ENCODE results near the gene SEMA3A.
"Not testable (repeated sequence)": the region's sequence is repeated elsewhere in the genome, so short reads cannot be mapped to it uniquely, and the experiment has no call there.

The SEMA3A gene

DNA sequence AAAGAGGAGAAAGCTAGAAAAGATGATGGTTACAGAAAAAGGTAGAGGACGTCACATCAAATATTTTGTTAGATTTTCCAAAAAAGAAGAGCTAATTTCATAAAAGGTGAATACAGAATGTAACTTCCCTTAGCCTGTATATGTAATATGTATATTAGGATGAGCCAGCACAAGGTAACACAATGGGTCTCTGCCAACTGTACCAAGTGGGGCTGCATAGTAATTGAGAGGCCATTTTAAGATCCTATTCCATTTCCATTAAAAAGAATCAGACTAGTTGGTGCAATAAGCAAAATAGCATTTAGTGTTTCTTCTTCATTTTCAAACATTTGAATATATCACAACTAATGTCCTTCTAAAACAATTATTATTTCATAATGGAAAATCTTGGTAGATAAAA, 134.6 kb downstream of the SEMA3A start:
- no peak for DNase-seq (ENCODE audit: low read depth)

GRCh38 chr7:84058311-84059076, 136.1 kb downstream of the SEMA3A start:
- no peak for DNase-seq (ENCODE audit: low read depth)

- DNase-seq (ENCODE audit: low read depth): no peak
Observed at GRCh38 chr7:84057576-84057975, 137.0 kb downstream of the SEMA3A start.

DNA sequence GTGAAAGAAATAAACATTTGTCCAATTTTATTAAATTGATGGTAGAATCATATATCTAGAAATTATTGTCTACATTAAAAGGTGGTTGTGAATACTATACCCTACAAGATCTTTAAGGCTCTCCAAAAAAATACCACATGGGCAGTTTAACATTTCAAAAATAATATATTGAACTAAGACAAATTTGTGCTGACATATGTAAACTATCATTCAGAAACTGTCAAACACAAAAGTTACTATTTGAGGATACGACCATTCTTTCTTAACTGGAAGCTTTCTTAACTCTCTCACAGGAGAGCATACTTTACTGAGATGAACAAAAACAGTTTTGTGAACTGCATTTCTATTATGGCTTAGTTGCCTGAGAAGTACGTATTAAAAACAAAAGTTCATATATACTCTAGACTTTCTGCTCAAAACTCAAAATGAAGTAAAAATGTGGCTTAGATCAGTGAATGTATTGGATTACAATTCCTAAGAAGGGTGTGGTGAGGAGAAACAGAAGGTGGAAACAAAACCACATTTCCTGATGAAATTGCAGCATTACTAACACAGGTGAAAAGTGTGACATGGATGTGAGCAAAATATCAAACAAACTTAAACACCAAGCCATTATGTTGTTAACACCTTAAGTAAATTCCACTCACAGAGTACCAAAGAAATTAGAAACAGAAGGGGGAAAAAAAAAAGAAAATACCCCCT, 138.5 kb downstream of the SEMA3A start:
- no peak for DNase-seq (ENCODE audit: low read depth)

GRCh38 chr7:84055199-84055598, 139.4 kb downstream of the SEMA3A start:
- not testable (repeated sequence) for DNase-seq (ENCODE audit: low read depth)

DNA sequence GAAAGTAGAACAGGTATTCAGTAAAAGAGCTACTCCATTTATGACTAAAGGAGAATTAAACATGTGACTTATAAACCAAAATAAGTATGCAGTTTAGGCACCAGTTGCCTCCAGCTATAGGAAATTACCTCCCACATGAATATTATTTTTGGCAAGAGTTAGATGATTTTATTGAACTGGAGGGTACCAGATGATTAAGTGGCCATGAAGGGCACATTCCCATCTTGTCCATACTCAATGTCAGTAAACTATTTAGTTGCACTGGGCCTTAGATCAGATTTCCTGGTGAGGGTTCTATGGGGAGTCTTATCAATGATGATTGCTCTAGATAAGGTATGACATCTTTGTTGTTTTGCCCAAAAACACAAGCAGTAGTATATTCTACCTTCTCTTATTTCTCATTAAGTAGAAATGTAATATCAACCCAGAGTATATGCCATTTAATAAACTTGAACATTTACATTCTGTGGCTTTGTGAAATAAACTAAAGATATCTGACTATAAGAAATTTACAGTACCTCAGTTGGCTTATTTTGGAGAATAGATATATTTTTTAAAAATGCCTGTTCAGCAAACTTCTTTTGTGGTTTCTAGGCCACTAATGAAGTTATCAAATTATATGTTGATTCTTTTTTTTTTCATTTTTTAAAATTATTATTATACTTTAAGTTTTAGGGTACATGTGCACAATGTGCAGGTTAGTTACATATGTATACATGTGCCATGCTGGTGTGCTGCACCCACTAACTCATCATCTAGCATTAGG, 145.3 kb downstream of the SEMA3A start:
- DNase-seq (ENCODE audit: low read depth): no peak

DNA sequence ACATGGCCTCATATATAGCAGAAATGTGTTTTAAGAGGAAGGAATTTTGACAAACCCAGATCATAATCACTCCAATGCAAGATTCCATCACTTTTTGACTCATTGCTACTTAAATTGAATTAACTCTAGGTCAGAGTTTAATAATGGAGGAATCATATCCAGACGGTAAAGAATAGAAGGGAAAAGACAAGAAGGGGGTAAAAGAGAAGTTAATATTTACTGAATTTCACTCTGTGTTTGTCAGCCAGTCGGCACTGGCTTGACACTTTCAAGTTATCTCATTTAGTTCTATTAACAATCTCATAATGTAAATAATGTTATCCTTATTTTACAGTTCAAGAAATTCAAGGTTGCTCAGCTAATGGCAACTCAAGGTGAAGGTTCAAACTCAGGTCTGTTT, 147.5 kb downstream of the SEMA3A start:
- DNase-seq (ENCODE audit: low read depth): no peak

- no peak for DNase-seq (ENCODE audit: low read depth)
Observed at GRCh38 chr7:84044834-84045233, 149.8 kb downstream of the SEMA3A start.

DNA sequence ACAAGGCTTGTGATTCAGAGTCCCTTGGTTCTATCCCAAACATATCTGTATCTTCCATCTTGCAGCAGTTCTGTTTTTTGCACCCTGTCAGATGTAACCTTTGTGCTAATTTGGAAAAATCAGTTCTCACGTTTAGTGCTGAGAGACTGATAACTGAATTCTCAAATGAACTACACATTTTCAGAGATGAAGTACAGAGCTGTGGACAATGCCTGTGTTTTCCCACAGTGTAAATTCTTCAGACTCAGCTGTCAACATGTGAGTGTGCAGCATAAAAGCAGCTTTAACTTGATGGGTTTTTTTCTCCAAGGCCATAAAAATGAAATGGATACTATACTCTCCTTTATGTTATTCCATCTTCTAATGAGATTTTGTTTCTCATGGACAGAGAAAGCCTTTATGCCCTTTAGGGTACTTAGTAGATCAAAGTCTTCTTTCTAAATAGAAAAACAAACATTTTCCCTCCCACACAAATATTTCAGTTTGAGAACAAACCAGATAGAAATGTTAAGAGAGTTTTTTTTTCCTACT, 150.9 kb downstream of the SEMA3A start:
- no peak for DNase-seq (ENCODE audit: low read depth)

DNA sequence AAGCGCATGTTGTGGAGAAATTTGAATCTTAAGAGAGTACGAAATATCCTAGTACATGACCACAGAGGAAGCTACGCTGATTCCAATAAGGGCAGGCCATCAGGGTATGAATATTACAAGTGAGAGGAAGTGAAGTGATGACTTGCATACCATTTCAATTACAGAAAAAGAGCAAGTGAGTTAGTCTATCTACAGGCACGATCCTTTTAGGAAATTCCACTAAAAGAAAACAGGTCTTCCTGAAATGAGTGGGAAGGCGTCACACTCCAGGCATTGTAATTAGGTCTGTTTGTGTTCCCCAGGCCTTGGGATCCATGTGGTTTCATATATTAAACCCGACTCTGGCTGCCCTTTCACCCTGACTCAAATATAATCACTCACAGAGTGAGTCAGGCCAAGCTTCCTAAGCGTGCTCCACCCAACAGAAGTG, 152.5 kb downstream of the SEMA3A start:
- DNase-seq (ENCODE audit: low read depth): peak; percentile 71

- DNase-seq (ENCODE audit: low read depth): no peak
Observed at GRCh38 chr7:84041649-84042048, 152.9 kb downstream of the SEMA3A start.

- DNase-seq (ENCODE audit: low read depth): no peak
Observed at GRCh38 chr7:84040355-84040754, 154.2 kb downstream of the SEMA3A start.

DNA sequence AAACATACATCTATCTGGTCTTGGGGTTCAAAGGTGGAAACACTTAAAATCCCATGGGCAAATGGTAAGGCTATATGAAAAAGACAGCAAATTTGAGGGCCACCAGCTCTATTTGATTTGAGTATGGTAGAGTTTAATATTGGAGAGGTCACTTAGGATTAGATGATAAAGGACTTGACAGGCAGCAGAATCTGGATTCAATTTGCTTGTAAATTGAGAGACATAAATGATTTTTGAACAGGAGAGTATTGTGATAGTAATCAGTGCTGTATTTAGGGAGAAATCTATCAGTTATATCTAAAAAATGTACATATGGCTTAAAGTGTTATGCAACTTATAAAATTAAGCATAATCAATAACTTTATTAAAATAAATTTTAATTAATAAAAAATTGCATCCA, 155.2 kb downstream of the SEMA3A start:
- no peak for DNase-seq (ENCODE audit: low read depth)

DNA sequence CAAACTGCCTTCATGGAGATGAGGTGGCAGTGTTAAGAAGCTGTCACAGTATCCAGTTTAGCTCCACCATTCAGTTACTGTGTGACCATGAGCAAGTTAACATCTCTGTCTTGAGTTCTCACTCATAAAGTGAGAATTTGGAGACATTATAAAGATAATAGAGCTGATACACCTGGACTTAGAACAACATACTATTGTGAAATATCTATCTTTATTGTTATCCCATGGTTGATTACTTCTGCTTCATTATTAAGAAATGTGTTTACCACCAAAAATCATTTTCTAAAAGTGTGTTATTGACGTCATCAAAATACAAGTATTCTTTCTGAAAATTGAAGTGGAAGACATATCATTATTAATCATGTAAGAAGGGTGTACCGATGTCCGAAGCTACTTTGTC, 166.9 kb downstream of the SEMA3A start:
- no peak for DNase-seq (ENCODE audit: low read depth)

DNA sequence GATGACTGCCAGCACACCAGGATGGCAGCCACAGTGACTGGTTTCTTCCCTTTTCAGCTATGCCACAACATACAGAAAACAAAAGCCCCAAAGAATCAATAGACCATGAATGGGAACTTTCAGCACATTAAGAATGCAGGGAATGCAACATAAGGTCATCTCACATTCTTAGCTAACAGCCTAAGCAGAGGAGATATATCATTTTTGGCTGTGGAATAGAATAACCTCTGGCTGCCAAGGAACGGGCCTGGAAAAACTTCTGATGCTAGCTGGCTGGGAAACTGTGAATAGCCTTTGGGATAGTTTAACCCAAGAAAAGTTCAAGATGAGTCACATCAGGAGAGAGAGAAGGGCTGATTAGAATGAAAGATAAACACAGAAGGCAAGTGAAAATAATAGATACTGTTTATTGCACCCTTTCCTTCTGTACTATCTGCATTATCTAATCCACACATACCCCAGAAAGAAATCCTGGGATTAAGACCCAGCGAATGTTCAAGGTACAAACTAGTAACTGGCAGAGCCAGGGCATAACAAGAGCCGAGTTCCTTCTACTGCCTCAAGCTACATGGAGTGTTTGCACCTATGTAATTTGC, 169.2 kb downstream of the SEMA3A start:
- DNase-seq (ENCODE audit: low read depth): peak; percentile 95

DNA sequence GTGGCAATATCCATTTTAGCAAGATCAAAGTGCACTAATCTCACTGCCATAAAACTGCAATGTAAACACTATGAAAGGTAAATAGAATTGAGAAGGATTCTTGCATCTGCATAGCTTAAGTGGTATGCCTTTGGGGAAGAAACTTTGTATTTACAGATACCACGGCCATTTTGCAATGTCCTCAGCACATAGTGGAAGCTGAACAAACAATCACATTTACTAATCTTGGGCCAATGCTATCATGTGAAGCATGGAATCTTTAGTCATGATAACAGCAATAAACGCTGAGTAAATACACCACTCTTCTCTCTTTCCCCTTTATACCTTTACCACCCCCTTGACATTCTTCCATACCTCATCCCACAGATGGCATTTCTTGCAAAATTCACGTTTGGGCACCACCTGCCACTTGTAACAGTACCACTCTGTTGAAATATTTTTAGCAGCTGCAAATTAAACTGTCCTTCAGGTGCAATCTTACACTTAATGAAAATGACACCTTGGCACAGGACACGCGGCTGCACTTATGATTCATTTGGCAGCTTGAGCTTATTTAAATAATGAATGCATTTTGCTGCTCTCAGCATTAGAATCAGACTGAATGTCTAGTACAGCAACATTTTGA, 171.8 kb downstream of the SEMA3A start:
- DNase-seq (ENCODE audit: low read depth): no peak

- no peak for DNase-seq (ENCODE audit: low read depth)
Observed at GRCh38 chr7:84022009-84022408, 172.6 kb downstream of the SEMA3A start.

DNA sequence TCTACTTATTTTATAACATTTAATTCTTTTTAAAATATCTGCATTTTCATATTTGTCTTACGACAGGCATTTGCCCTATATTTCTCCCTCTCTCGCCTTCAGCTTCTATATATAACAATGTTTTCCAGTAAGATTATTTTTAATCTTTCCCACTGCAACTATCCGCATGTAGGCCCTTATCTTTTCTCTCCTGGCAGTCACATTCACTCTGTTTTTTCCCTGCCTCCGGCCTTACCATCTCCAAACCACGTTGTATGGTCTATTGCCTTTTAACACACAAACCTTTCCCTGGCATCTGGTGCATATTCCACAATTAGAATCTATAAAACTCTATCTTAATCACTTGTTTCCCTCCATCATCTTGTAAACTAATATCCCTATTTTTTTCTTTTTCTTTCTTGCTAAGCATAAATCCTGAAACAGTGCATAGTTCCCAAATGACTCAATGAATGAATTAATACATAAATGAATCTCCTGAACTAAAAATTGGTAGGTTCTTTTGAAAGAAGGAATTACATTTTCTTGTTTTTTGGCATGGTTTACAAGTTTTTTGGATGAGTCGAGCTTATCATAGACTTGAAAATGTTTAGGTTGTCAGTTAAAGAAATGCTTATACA, 173.2 kb downstream of the SEMA3A start:
- DNase-seq (ENCODE audit: low read depth): no peak

DNA sequence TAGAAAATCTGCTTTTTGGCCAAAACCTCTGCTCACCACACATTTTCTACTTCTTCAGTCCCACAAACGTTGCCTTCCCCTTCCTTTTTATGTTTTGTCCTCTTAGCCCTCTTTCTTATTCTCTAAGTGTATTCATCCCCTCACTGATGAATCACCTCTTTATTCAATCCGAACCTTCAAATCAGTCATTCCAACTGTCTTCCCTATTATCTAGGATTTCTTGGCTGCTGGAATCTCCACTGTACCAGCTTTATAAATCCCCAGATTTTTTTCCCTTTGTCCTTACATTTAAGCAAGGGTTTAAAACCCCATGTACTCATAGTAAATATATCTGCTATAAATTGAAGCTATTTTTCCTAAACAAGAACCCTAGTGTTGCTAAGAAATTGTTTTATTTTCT, 176.9 kb downstream of the SEMA3A start:
- no peak for DNase-seq (ENCODE audit: low read depth)

GRCh38 chr7:84013616-84014240, 180.9 kb downstream of the SEMA3A start:
- DNase-seq (ENCODE audit: low read depth): no peak

- no peak for DNase-seq (ENCODE audit: low read depth)
Observed at GRCh38 chr7:84009782-84010181, 184.8 kb downstream of the SEMA3A start.

Data from GM04504 (cell line).